T47D (cell line): ENCODE data around the gene PUS3.
"Not testable (repeated sequence)": the region's sequence is repeated elsewhere in the genome, so short reads cannot be mapped to it uniquely, and the experiment has no call there.

ENCODE experiments used
- DNase-seq, 2 experiments: peaks; one replicate each; pipeline versions ENCODE4 v3.0.0 to v3.0.0-alpha.2; 2011 to 2012; ENCODE audit warnings: low read depth in 1 of 2, low spot score in 1 of 2
- JUND ChIP-seq: IDR thresholded peaks from 2 replicates; pipeline ENCODE4 v1.6.1; 2012; ENCODE audit warnings: low read depth
- in situ Hi-C: cut with HindIII; loops from 2 replicates; pipeline ENCODE4 v1.10.0; 2016; ENCODE audit warnings: low sequenced_read_pairs, low pct_unique_long_range_greater_than_20kb

Gene PUS3

DNA sequence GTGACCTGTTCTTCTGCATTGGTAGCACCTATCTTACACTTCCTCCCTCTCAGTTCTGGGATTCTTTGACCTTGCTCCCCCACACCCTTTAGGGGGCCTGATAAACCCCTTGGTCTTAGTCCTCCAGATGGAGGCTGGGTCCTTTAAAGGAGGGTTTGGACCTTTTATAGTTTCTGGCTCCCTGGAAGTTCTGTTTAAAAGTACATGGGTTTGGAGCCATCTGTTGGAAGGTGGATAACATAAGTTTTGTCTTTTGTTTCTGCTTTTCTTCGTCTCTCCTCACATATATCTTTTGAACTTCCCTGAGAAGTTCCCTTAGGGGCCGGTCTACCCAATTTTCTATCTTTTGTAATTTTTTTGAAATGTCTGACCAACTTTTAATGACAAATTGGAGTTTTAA is 33.5 kb downstream of the PUS3 start:
- DNase-seq = peak in 1 of 2 experiments; percentile 57
- no peak for TF ChIP-seq JUND
- in situ Hi-C loops = no loop called here

DNA sequence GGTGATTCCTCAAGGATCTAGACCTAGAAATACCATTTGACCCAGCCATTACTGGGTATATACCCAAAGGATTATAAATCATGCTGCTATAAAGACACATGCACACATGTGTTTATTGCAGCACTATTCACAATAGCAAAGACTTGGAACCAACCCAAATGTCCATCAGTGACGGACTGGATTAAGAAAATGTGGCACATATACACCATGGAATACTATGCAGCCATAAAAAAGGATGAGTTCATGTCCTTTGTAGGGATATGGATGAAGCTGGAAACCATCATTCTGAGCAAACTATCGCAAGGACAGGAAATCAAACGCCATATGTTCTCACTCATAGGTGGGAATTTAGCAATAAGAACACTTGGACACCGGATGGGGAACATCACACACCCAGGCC is 37.7 kb downstream of the PUS3 start:
- DNase-seq, in situ Hi-C loops: not testable (repeated sequence)

DNA sequence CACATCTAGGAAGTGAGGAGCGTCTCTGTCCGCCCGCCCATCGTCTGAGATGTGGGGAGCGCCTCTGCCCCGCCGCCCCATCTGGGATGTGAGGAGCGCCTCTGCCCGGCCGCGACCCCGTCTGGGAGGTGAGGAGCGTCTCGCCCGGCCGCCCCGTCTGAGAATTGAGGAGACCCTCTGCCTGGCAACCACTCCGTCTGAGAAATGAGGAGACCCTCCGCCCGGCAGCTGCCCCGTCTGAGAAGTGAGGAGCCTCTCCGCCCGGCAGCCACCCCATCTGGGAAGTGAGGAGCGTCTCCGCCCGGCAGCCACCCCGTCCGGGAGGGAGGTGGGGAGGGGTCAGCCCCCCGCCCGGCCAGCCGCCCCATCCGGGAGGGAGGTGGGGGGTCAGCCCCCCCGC is 40.2 kb downstream of the PUS3 start:
- DNase-seq, in situ Hi-C loops: not testable (repeated sequence)

DNA sequence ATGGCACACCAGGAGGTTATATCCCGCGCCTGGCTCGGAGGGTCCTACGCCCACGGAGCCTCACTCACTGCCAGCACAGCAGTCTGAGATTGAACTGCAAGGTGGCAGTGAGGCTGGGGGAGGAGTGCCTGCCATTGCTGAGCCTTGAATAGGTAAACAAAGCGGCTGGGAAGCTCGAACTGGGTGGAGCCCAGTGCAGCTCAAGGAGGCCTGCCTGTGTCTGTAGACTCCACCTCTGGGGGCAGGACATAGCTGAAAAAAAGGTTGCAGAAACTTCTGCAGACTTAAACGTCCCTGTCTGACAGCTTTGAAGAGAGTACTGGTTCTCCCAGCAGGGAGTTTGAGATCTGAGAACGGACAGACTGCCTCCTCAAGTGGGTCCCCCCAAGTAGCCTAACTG is 45.3 kb downstream of the PUS3 start:
- in situ Hi-C loops = not testable (repeated sequence)
- DNase-seq = peak in 1 of 2 experiments; percentile 88

DNA sequence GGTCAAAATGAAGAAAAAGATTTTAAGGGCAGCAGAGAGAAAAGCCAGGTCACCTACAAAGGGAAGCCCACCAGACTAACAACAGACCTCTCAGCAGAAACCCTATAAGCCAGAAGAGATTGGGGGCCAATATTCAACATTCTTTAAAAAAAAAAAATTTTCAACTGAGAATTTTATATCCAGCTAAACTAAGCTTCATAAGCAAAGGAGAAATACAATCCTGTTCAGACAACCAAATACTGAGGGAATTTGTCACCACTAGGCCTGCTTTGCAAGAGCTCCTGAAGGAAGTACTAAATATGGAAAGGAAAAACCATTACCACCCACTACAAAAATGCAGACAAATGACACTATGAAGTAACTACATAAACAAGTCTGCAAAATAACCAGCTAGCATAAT is 56.8 kb downstream of the PUS3 start:
- in situ Hi-C loops = no loop called here
- no peak for TF ChIP-seq JUND
- no peak for DNase-seq
